ENCODE results near the gene CTDSPL.

The CTDSPL gene

GRCh38 chr3:37949866-37950265 is 88.2 kb downstream of the CTDSPL start:
- peak; percentile 69 for DNase-seq (ENCODE audit: low read depth)
- H3K4me3 ChIP-seq (replicated peaks; ENCODE audit: low read depth, low read length): no peak overlapping the region
- TF ChIP-seq CTCF (IDR thresholded peaks at IDR 0.05; ENCODE audit: low read length, missing control alignments): no peak

GRCh38 chr3:37952564-37952963 is 90.9 kb downstream of the CTDSPL start:
- no peak for TF ChIP-seq CTCF (IDR thresholded peaks at IDR 0.05; ENCODE audit: low read length, missing control alignments)
- no peak for DNase-seq (ENCODE audit: low read depth)

GRCh38 chr3:37953226-37953625 is 91.5 kb downstream of the CTDSPL start:
- no peak overlapping the region for H3K4me3 ChIP-seq (replicated peaks; ENCODE audit: low read depth, low read length)
- no peak for DNase-seq (ENCODE audit: low read depth)
- no peak for TF ChIP-seq CTCF (IDR thresholded peaks at IDR 0.05; ENCODE audit: low read length, missing control alignments)

More at GRCh38 chr3:37952564-37952963, 90.9 kb downstream of the CTDSPL start:
- no peak overlapping the region for H3K4me3 ChIP-seq (replicated peaks; ENCODE audit: low read depth, low read length)

GRCh38 chr3:37953707-37954394 is 92.2 kb downstream of the CTDSPL start:
- no peak overlapping the region for H3K4me3 ChIP-seq (replicated peaks; ENCODE audit: low read depth, low read length)
- DNase-seq (ENCODE audit: low read depth): no peak
- no peak for TF ChIP-seq CTCF (IDR thresholded peaks at IDR 0.05; ENCODE audit: low read length, missing control alignments)

- DNase-seq (ENCODE audit: low read depth): no peak
- no peak for TF ChIP-seq CTCF (IDR thresholded peaks at IDR 0.05; ENCODE audit: low read length, missing control alignments)
- H3K4me3 ChIP-seq (replicated peaks; ENCODE audit: low read depth, low read length): no peak overlapping the region
Measured at GRCh38 chr3:37954881-37955280, 93.2 kb downstream of the CTDSPL start.

GRCh38 chr3:37955918-37956707 is 94.4 kb downstream of the CTDSPL start:
- no peak overlapping the region for H3K4me3 ChIP-seq (replicated peaks; ENCODE audit: low read depth, low read length)
- no peak for DNase-seq (ENCODE audit: low read depth)
- no peak for TF ChIP-seq CTCF (IDR thresholded peaks at IDR 0.05; ENCODE audit: low read length, missing control alignments)
